ENCODE data around the gene DFFA. TPM values are rescaled to one million over a fixed set of nuclear protein-coding genes. Genes with fewer than 3 reads are reported as not detected.

DFFA gene
- total RNA-seq, 1 experiment from 2014 or later, result 86.5 TPM

DNA sequence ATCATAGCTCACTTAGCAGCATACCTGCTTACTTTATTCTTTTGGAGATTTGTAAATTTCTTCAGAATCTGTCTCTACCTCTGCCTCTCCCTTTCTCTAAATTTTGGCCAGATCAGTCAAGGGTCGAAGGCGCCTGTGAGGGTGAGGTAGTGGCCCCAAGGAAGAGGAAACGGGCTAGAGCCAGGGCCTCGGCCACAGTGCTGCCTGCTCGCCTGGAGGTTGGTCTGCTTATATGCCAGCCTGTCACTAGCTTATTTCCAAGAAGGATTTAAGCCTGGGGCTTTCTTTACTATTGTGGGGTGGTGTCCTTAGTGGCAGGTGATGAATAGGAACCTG, 22.1 kb upstream of the DFFA start:
- ChIA-PET CTCF (interaction anchor here (0.7 to 6.7 kb wide), 22 partner anchors 9 to 543 kb away, joined by 3 to 48 read pairs (median 4); partner anchors contain the start of genes CENPS, CORT and PEX14), POLR2A (interaction anchor here (1.4 kb wide), 1 partner anchor 19 kb away, joined by 3 read pairs; the partner anchor contains the start of gene PEX14)
- Mint-ChIP-seq H3K4me3 (no peak overlapping the region), H3K4me1 (peaks cover 15% of the 10 kb centered on the region), H3K36me3 (no peaks in the 10 kb centered on the region), H3K27me3 (ENCODE audit: low read depth) (no peaks in the 10 kb centered on the region), H3K9me3 (no peaks in the 10 kb centered on the region), H3K27ac (no peak overlapping the region; the same call in 1 of the 2 replicates)
- TF ChIP-seq NR1H2 (CRISPR knock-in tag; IDR thresholded peaks at IDR 0.05), result no peak
- TF ChIP-seq TCF7 (CRISPR knock-in tag; IDR thresholded peaks at IDR 0.05; ENCODE audit: low read depth), result no peak
- no peak for TF ChIP-seq ESRRA (CRISPR knock-in tag; IDR thresholded peaks at IDR 0.05; ENCODE audit: borderline replicate concordance)
- TF ChIP-seq ELF4 (CRISPR knock-in tag; IDR thresholded peaks at IDR 0.05; ENCODE audit: low read depth), result no peak
- TF ChIP-seq SMAD3 (CRISPR knock-in tag; IDR thresholded peaks at IDR 0.05; ENCODE audit: borderline replicate concordance), result no peak
- TF ChIP-seq FOXK1 (CRISPR knock-in tag; IDR thresholded peaks at IDR 0.05), result no peak
- no peak for TF ChIP-seq GTF2I (CRISPR knock-in tag; conservative IDR thresholded peaks at IDR 0.05)
- TF ChIP-seq, protein P1, sequence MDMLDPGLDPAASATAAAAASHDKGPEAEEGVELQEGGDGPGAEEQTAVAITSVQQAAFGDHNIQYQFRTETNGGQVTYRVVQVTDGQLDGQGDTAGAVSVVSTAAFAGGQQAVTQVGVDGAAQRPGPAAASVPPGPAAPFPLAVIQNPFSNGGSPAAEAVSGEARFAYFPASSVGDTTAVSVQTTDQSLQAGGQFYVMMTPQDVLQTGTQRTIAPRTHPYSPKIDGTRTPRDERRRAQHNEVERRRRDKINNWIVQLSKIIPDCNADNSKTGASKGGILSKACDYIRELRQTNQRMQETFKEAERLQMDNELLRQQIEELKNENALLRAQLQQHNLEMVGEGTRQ (CRISPR knock-in tag; IDR thresholded peaks at IDR 0.05), result no peak
- TF ChIP-seq PRRX2 (CRISPR knock-in tag; IDR thresholded peaks at IDR 0.05), result no peak
- TF ChIP-seq, protein P2, sequence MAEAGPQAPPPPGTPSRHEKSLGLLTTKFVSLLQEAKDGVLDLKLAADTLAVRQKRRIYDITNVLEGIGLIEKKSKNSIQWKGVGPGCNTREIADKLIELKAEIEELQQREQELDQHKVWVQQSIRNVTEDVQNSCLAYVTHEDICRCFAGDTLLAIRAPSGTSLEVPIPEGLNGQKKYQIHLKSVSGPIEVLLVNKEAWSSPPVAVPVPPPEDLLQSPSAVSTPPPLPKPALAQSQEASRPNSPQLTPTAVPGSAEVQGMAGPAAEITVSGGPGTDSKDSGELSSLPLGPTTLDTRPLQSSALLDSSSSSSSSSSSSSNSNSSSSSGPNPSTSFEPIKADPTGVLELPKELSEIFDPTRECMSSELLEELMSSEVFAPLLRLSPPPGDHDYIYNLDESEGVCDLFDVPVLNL (CRISPR knock-in tag; IDR thresholded peaks at IDR 0.05; ENCODE audit: borderline replicate concordance, low read depth), result no peak
- TF ChIP-seq RORB (CRISPR knock-in tag; IDR thresholded peaks at IDR 0.05), result no peak
- DNase-seq (ENCODE audit: low spot score) (no peak), ATAC-seq (peak; percentile 38; the same call in 1 of the 2 replicates)

- no peaks in the 10 kb centered on the region for H3K27me3 Mint-ChIP-seq (ENCODE audit: low read depth)
- ATAC-seq, result no peak
- DNase-seq (ENCODE audit: low spot score), result no peak
- peaks cover 14% of the 10 kb centered on the region for H3K4me1 Mint-ChIP-seq
- H3K36me3 Mint-ChIP-seq, result peaks cover 5% of the 10 kb centered on the region; the same call in 1 of the 2 replicates
- ChIA-PET POLR2A (no interaction called here), CTCF (interaction anchor here (0.9 to 2.0 kb wide), 4 partner anchors 17 to 243 kb away, joined by 5 to 6 read pairs (median 6); no protein-coding TSS in a partner anchor)
- no peak overlapping the region for H3K4me3 Mint-ChIP-seq
- no peaks in the 10 kb centered on the region for H3K9me3 Mint-ChIP-seq
- H3K27ac Mint-ChIP-seq, result peak overlapping the region; percentile 48
- no peak for TF ChIP-seq GRHL2 (CRISPR knock-in tag; IDR thresholded peaks at IDR 0.05; ENCODE audit: insufficient replicate concordance, severe bottlenecking)
- TF ChIP-seq NR2C2 (CRISPR knock-in tag; IDR thresholded peaks at IDR 0.05), result no peak
- no peak for TF ChIP-seq ZNF671 (CRISPR knock-in tag; IDR thresholded peaks at IDR 0.05)
- TF ChIP-seq, protein P2 (CRISPR knock-in tag; IDR thresholded peaks at IDR 0.05; ENCODE audit: borderline replicate concordance, low read depth), result no peak
- TF ChIP-seq ZNF416 (CRISPR knock-in tag; IDR thresholded peaks at IDR 0.05), result no peak
- no peak for TF ChIP-seq ETV6 (CRISPR knock-in tag; IDR thresholded peaks at IDR 0.05)
- TF ChIP-seq ATF2 (CRISPR knock-in tag; IDR thresholded peaks at IDR 0.05; ENCODE audit: borderline replicate concordance, low read depth), result no peak
- no peak for TF ChIP-seq ZNF263 (CRISPR knock-in tag; IDR thresholded peaks at IDR 0.05; ENCODE audit: low read depth)
- no peak for TF ChIP-seq AR (CRISPR knock-in tag; IDR thresholded peaks at IDR 0.05)
- no peak for TF ChIP-seq ZNF232 (CRISPR knock-in tag; IDR thresholded peaks at IDR 0.05)
- TF ChIP-seq NFE2L1 (CRISPR knock-in tag; IDR thresholded peaks at IDR 0.05), result no peak
- TF ChIP-seq AFF4 (CRISPR knock-in tag; IDR thresholded peaks at IDR 0.05; ENCODE audit: borderline replicate concordance), result no peak
Measured at GRCh38 chr1:10490286-10490970, 18.1 kb upstream of the DFFA start.

All from WTC11 (cell line).